GM23338 (cell line): ENCODE measurements around the gene CXCL12.

Source experiments
- CREB1 ChIP-seq: fragments of 250-450 bp; sonication (Bioruptor Pico); IDR thresholded peaks from 2 replicates; pipeline ENCODE4 v1.5.0; 2020; ENCODE audit warnings: low read depth, mild to moderate bottlenecking, moderate library complexity
- EZH2 ChIP-seq: fragments of 200-600 bp; sonication (generic); IDR thresholded peaks from one replicate; pipeline ENCODE4 v1.8.0; 2017; ENCODE audit warnings: antibody characterized with exemption, mild to moderate bottlenecking, low read depth; ENCODE audit not compliant: unreplicated experiment
- EZH2phosphoT487 ChIP-seq: fragments of 200-600 bp; sonication (generic); IDR thresholded peaks from one replicate; pipeline ENCODE4 v1.8.1; 2018; ENCODE audit warnings: antibody characterized with exemption; ENCODE audit not compliant: unreplicated experiment
- JUNB ChIP-seq: IDR thresholded peaks from one replicate; pipeline ENCODE4 v1.6.1; 2016; ENCODE audit warnings: antibody characterized with exemption; ENCODE audit not compliant: unreplicated experiment
- NANOG ChIP-seq: IDR thresholded peaks from 2 replicates; pipeline ENCODE4 v1.6.1; 2016; ENCODE audit warnings: antibody characterized with exemption, borderline replicate concordance
- POLR2AphosphoS5 ChIP-seq: IDR thresholded peaks from 2 replicates; pipeline ENCODE4 v1.6.1; 2016; ENCODE audit warnings: antibody characterized with exemption, low read depth
- STAT1 ChIP-seq: IDR thresholded peaks from one replicate; pipeline ENCODE4 v1.6.1; 2016; ENCODE audit warnings: antibody characterized with exemption; ENCODE audit not compliant: unreplicated experiment
- ZNF331 ChIP-seq: fragments of 250-450 bp; sonication (Bioruptor Pico); IDR thresholded peaks from 2 replicates; pipeline ENCODE4 v1.5.0; 2020; ENCODE audit warnings: low read depth, mild to moderate bottlenecking, moderate library complexity
- TF ChIP-seq, protein P1 (sequence below), 2 experiments: fragments of 200-600 bp in 1 of 2; sonication (generic) in 1 of 2; conservative IDR thresholded peaks; 2 replicates each; pipeline versions ENCODE4 v1.5.1 to v1.6.1; 2016 to 2017; ENCODE audit warnings: antibody characterized with exemption in 2 of 2, low read depth in 2 of 2, mild to moderate bottlenecking in 2 of 2, moderate library complexity in 1 of 2
- TF ChIP-seq, protein P2 (sequence below): IDR thresholded peaks from one replicate; pipeline ENCODE4 v1.6.1; 2018; ENCODE audit warnings: antibody characterized with exemption; ENCODE audit not compliant: unreplicated experiment

DNA sequence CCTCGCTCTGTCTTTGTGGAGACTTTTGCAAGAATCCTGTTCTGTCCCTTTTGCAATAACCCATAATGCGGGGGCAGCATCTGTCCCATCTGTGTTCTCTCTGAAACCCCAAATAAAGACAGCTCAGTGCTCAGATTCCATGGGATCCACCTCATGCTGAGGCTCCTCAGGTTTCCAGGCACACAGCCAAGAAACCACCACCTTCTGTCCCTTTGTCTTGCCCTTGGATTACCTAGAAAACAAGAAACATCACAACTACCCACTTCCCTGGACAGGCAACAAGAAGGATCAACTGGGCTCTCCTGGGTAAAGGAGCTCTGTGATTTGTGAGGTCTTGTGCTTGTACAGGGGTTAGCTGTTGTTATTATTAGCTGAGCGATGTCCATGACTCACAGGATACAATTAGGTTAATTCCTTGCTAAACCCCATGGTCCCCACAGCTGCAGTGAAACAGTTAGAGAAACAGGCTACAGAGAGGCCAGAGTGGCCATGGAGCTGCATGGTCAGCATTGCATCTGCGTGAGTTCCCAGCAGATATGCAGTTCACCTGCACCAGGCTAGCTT lies 50.2 kb downstream of the CXCL12 start:
- TF ChIP-seq STAT1 (no peak), EZH2phosphoT487 (no peak), POLR2AphosphoS5 (no peak), NANOG (no peak), EZH2 (no peak), JUNB (no peak), ZNF331 (CRISPR knock-in tag) (no peak), CREB1 (no peak)
- TF ChIP-seq, protein P1, sequence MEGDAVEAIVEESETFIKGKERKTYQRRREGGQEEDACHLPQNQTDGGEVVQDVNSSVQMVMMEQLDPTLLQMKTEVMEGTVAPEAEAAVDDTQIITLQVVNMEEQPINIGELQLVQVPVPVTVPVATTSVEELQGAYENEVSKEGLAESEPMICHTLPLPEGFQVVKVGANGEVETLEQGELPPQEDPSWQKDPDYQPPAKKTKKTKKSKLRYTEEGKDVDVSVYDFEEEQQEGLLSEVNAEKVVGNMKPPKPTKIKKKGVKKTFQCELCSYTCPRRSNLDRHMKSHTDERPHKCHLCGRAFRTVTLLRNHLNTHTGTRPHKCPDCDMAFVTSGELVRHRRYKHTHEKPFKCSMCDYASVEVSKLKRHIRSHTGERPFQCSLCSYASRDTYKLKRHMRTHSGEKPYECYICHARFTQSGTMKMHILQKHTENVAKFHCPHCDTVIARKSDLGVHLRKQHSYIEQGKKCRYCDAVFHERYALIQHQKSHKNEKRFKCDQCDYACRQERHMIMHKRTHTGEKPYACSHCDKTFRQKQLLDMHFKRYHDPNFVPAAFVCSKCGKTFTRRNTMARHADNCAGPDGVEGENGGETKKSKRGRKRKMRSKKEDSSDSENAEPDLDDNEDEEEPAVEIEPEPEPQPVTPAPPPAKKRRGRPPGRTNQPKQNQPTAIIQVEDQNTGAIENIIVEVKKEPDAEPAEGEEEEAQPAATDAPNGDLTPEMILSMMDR (conservative IDR thresholded peaks at IDR 0.05; ENCODE audit: low read depth in 2 of 2), result no peak
- TF ChIP-seq, protein P2, sequence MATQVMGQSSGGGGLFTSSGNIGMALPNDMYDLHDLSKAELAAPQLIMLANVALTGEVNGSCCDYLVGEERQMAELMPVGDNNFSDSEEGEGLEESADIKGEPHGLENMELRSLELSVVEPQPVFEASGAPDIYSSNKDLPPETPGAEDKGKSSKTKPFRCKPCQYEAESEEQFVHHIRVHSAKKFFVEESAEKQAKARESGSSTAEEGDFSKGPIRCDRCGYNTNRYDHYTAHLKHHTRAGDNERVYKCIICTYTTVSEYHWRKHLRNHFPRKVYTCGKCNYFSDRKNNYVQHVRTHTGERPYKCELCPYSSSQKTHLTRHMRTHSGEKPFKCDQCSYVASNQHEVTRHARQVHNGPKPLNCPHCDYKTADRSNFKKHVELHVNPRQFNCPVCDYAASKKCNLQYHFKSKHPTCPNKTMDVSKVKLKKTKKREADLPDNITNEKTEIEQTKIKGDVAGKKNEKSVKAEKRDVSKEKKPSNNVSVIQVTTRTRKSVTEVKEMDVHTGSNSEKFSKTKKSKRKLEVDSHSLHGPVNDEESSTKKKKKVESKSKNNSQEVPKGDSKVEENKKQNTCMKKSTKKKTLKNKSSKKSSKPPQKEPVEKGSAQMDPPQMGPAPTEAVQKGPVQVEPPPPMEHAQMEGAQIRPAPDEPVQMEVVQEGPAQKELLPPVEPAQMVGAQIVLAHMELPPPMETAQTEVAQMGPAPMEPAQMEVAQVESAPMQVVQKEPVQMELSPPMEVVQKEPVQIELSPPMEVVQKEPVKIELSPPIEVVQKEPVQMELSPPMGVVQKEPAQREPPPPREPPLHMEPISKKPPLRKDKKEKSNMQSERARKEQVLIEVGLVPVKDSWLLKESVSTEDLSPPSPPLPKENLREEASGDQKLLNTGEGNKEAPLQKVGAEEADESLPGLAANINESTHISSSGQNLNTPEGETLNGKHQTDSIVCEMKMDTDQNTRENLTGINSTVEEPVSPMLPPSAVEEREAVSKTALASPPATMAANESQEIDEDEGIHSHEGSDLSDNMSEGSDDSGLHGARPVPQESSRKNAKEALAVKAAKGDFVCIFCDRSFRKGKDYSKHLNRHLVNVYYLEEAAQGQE, result no peak
